ENCODE results near the gene RRM2.

- TF ChIP-seq JUNB (IDR thresholded peaks at IDR 0.05; ENCODE audit: unreplicated experiment) (no peak), ZNF114 (CRISPR knock-in tag; IDR thresholded peaks at IDR 0.05) (no peak), POLR2AphosphoS5 (IDR thresholded peaks at IDR 0.05; ENCODE audit: low read depth) (no peak), EZH2phosphoT487 (IDR thresholded peaks at IDR 0.05; ENCODE audit: unreplicated experiment) (no peak), ZNF462 (CRISPR knock-in tag; IDR thresholded peaks at IDR 0.05) (no peak)
- TF ChIP-seq, protein P1, sequence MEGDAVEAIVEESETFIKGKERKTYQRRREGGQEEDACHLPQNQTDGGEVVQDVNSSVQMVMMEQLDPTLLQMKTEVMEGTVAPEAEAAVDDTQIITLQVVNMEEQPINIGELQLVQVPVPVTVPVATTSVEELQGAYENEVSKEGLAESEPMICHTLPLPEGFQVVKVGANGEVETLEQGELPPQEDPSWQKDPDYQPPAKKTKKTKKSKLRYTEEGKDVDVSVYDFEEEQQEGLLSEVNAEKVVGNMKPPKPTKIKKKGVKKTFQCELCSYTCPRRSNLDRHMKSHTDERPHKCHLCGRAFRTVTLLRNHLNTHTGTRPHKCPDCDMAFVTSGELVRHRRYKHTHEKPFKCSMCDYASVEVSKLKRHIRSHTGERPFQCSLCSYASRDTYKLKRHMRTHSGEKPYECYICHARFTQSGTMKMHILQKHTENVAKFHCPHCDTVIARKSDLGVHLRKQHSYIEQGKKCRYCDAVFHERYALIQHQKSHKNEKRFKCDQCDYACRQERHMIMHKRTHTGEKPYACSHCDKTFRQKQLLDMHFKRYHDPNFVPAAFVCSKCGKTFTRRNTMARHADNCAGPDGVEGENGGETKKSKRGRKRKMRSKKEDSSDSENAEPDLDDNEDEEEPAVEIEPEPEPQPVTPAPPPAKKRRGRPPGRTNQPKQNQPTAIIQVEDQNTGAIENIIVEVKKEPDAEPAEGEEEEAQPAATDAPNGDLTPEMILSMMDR (conservative IDR thresholded peaks at IDR 0.05; ENCODE audit: low read depth in 2 of 2), result no peak
Measured at GRCh38 chr2:10150436-10150835, 27.9 kb downstream of the RRM2 start.
